ENCODE data around the gene TCHHL1.

Gene TCHHL1

DNA sequence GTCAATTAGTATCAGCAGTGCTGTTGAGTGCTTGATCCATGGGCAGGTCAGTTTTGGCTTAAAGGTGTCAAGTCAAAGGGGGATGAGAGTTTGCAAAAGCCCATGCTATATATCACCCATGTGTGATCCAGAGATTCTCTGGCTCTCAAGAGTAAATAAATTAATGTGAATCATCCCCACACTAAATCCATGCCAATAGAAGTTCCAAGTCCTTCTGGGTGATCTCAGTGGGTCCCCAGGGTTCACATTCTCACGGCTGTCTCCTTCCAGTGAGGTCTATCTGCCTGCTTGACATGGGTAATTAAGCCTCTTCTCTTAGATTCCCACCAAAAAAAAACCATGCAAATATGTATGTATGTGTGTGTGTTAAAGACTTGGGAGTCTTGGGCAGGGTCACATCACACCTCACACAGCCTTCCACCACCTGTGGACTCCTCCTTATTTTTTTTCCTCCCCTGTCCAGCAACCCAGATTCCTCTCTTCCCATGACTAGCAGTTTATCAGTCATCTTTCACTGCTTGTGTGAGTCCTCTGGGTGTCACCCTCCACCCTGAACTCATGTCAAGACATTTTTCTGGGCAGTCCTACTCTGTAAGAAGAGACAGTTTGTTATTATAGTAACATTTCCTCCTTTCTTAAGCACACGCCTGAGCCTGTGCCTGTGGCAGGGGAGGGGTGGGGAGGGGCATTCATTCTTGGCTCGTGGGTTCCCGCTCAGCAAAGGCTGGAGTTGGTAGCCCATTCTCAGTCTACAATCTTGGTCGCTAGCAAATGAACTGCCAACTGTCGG lies 37.8 kb downstream of the TCHHL1 start:
- TF ChIP-seq FOXP2 (optimal IDR thresholded peaks at IDR 0.05; ENCODE audit: borderline replicate concordance, extremely low read depth, extremely low read length, insufficient read depth), result no peak
- no peak for TF ChIP-seq POLR2AphosphoS5 (IDR thresholded peaks at IDR 0.05; ENCODE audit: low read depth, low read length)
- no peak for TF ChIP-seq SIN3A (IDR thresholded peaks at IDR 0.05; ENCODE audit: borderline replicate concordance, insufficient read depth, low read length)
- TF ChIP-seq TAF1 (IDR thresholded peaks at IDR 0.05; ENCODE audit: borderline replicate concordance, insufficient read depth, low read length), result no peak
- TF ChIP-seq REST (IDR thresholded peaks at IDR 0.05; ENCODE audit: insufficient read depth in 1 of 2, low read depth in 2 of 2, low read length in 2 of 2), result no peak

DNA sequence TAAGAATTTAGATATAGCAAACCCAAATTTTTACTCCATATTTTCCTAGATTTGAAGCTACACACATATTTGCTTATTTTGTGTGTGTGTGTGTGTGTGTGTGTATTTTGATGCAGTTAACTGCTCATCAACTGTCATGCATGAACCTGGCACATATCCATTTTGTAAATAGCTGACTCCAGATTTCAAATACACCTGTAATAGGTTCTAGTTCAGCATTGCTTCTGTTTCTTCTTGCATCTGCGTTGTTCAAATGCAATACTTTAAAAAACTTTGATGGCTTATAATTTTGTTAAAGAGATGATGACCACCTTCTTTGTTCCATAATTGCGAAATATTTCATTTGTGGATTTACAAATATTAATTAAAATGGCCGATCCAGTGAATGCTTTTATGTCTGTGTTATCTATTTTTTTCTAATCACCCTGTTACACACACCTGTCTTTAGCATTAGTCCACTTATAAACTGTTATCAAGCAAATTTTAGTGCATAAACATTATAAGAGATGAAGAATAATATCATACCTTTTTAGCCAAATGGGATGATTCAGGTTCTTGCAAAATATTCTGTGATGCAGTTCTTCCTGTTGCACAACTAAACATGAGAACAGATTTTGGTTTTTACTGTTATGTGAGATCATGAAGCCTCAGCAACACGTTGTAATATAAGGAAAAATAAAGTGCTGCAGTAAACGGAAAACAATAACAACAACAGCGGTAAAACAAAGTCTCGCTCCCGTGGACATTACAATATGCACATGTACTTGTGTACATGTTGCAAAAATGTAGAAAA lies 39.4 kb downstream of the TCHHL1 start:
- TF ChIP-seq SIN3A (IDR thresholded peaks at IDR 0.05; ENCODE audit: borderline replicate concordance, insufficient read depth, low read length), result no peak
- no peak for TF ChIP-seq REST (IDR thresholded peaks at IDR 0.05; ENCODE audit: insufficient read depth in 1 of 2, low read depth in 2 of 2, low read length in 2 of 2)
- TF ChIP-seq FOXP2 (optimal IDR thresholded peaks at IDR 0.05; ENCODE audit: borderline replicate concordance, extremely low read depth, extremely low read length, insufficient read depth), result no peak
- no peak for TF ChIP-seq POLR2AphosphoS5 (IDR thresholded peaks at IDR 0.05; ENCODE audit: low read depth, low read length)
- TF ChIP-seq TAF1 (IDR thresholded peaks at IDR 0.05; ENCODE audit: borderline replicate concordance, insufficient read depth, low read length), result no peak

GRCh38 chr1:152048416-152049009 lies 40.4 kb downstream of the TCHHL1 start:
- TF ChIP-seq REST (IDR thresholded peaks at IDR 0.05; ENCODE audit: insufficient read depth in 1 of 2, low read depth in 2 of 2, low read length in 2 of 2), result no peak
- TF ChIP-seq FOXP2 (optimal IDR thresholded peaks at IDR 0.05; ENCODE audit: borderline replicate concordance, extremely low read depth, extremely low read length, insufficient read depth), result no peak
- TF ChIP-seq SIN3A (IDR thresholded peaks at IDR 0.05; ENCODE audit: borderline replicate concordance, insufficient read depth, low read length), result no peak
- TF ChIP-seq TAF1 (IDR thresholded peaks at IDR 0.05; ENCODE audit: borderline replicate concordance, insufficient read depth, low read length), result no peak
- no peak for TF ChIP-seq POLR2AphosphoS5 (IDR thresholded peaks at IDR 0.05; ENCODE audit: low read depth, low read length)

- TF ChIP-seq POLR2AphosphoS5 (IDR thresholded peaks at IDR 0.05; ENCODE audit: low read depth, low read length), result peak; percentile 71
- peak; percentile 23 to 40; a peak in 2 of 4 replicates for TF ChIP-seq REST (IDR thresholded peaks at IDR 0.05; ENCODE audit: insufficient read depth in 1 of 2, low read depth in 2 of 2, low read length in 2 of 2)
- no peak; the same call in 1 of the 2 replicates for TF ChIP-seq TAF1 (IDR thresholded peaks at IDR 0.05; ENCODE audit: borderline replicate concordance, insufficient read depth, low read length)
- TF ChIP-seq SIN3A (IDR thresholded peaks at IDR 0.05; ENCODE audit: borderline replicate concordance, insufficient read depth, low read length), result peak; percentile 59; the same call in 1 of the 2 replicates
- TF ChIP-seq FOXP2 (optimal IDR thresholded peaks at IDR 0.05; ENCODE audit: borderline replicate concordance, extremely low read depth, extremely low read length, insufficient read depth), result peak; percentile 90
Observed at GRCh38 chr1:152047730-152048415, 41.0 kb downstream of the TCHHL1 start.
